SKM-1 (cell line): ENCODE data around the gene INTS6.

Experiments used
- DNase-seq: peaks from one replicate; lab custom pipeline; 2025; ENCODE audit not compliant: unreplicated experiment; lab: John Stamatoyannopoulos, UW

INTS6 gene

DNA sequence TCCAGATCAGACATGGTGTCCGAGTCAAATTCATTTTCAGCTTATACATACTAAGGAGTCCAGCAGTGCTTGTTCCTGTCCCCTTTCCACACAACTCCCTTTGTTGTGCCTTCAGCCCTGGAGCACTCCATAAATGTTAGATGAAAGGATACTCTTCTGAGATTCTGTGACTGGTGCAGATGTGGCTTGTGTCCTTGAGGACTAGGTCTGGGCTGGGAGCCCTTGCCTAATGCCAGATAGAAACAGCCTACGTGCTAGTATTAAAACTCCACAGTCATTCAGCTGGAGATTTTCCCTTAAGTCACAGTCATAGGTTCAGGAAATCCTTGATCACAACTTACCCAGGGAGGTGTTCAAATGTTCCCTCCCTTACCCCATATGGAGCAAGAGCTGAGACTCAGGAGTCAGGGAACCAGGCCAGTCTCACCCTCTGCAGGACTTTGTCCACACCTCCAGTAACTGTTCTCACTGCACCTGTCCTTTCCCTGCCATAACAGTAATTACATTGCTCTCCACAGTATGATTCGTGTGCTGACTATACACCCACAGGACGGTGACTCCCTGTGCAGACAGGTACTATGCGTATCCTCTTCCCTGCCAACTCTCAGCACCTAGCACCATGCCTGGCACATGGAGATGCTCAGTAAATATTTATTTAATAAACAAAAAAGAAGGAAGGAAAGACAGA lies 128.9 kb downstream of the INTS6 start:
- DNase-seq = no peak

DNA sequence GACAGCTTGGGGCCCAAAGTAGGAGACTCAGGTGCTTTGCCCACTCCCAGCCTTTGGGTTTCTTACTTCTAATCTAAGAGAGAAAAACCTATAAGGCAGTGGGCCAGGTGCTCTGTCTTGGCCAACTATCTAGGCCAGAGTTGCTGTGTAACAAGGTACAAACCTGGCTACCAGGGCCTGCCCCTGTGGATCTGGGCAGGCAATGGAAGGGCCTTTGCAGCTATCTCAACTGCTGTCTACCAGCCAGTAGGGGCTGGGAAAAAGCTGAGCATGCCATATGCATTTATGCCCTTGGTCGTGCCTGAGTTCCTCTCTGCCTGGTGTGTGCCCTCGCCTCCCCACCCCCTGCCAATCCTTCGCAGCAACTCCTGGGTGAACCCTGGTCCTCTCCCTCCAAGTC lies 130.0 kb downstream of the INTS6 start:
- DNase-seq = no peak

DNA sequence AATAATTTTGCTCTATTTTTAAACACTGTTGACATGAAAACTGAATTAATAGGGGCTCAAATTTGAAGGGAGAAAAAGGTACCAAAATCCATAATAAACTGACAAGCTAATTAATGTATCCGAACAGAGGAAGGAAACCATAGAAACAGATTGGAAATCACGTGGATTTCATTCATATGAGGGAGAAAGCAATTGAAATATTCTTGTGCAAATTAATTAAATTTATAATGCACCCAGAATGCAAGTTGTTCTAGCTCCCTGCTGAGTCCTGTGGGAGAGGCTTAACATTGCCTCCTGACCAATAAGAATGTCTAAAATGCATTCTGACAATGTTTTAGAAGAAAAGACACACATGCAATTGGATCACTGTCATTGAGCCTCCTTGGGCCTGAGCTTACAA lies 131.0 kb downstream of the INTS6 start:
- DNase-seq = no peak

GRCh38 chr13:51318876-51319275 lies 134.0 kb downstream of the INTS6 start:
- DNase-seq = no peak

DNA sequence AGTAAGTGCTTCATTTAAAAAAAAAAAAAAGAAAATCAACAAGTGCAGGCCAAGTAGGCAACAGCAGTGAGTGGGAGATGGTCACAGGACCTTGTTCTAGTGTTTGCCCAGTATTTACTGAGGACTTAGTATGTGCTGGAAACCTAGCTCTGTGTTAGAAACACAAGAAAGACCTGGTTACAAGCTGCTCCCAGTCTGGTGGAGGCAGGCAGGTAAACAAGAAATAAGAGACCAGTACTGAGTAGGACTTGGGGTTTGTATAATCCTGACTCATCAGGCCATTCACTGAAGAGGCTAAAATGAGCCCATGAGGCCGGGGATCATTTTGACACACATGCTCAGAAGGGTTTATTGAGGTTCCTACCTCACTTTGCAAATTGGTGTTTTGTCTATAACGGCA lies 134.8 kb downstream of the INTS6 start:
- no peak for DNase-seq

GRCh38 chr13:51317262-51317661 lies 135.6 kb downstream of the INTS6 start:
- no peak for DNase-seq

- DNase-seq = no peak
Observed at GRCh38 chr13:51313619-51314018, 139.2 kb downstream of the INTS6 start.

DNA sequence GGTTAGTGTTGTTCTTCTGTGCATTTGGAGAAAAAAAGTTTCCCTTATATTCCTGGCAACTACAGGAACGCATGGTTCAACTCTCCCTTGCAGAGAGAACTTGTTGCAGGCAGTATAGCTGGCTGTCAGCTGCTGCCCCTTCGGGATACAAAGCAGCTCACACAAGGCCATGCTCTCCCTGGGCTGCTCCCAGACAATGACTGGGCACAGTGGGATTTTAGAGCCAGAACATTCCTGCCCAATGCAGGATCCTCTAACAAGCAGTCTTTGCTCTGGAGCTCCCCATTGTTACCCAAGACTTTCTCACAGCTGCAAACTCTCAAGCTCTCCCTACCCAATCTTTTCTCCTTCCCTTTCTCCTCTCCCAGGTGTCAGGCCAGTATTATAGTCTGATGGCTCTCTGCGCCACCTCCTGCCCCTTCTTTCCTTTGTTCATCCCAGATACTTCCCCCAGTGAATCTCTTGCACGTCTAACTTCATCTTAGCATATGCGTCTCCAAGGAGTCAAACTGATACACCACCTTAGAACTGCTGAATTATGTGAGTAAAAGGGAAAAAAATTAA lies 140.8 kb downstream of the INTS6 start:
- no peak for DNase-seq
